HFF-Myc (cell line): ENCODE measurements around the gene SSTR5.

Experiments
- DNase-seq: peaks from one replicate; pipeline ENCODE4 v3.0.0-alpha.2; 2011; ENCODE audit warnings: low read depth; ENCODE audit errors: extremely low read depth
- H3K4me3 ChIP-seq: replicated peaks from 2 replicates; pipeline ENCODE4 v1.5.1; 2011; ENCODE audit warnings: low read depth, mild to moderate bottlenecking, control low read depth, low read length
- CTCF ChIP-seq: IDR thresholded peaks from 2 replicates; pipeline ENCODE4 v1.5.1; 2012; ENCODE audit warnings: mild to moderate bottlenecking, low read depth, low read length, control low read depth; ENCODE audit errors: missing control alignments

The SSTR5 gene

DNA sequence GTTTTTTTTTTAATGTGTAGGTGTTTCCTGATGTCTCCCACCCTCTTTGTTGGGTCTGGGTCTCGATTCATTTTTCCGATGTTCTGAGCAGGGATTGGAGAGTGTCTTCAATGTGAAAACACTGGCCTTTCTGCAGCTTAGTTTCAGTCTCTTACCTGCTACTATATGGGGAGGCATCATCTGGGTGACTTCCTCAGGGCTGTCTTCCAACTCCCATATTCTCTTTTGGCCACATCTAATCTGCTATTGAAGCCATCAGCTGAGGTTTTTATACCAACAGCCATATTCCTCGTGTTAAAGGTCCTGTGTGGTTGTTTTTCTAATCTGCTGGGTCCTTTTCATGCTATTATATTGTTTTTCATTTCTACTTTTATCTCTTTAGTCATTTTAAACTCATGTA lies 13.2 kb upstream of the SSTR5 start:
- H3K4me3 ChIP-seq = no peak overlapping the region
- no peak for TF ChIP-seq CTCF
- no peak for DNase-seq

DNA sequence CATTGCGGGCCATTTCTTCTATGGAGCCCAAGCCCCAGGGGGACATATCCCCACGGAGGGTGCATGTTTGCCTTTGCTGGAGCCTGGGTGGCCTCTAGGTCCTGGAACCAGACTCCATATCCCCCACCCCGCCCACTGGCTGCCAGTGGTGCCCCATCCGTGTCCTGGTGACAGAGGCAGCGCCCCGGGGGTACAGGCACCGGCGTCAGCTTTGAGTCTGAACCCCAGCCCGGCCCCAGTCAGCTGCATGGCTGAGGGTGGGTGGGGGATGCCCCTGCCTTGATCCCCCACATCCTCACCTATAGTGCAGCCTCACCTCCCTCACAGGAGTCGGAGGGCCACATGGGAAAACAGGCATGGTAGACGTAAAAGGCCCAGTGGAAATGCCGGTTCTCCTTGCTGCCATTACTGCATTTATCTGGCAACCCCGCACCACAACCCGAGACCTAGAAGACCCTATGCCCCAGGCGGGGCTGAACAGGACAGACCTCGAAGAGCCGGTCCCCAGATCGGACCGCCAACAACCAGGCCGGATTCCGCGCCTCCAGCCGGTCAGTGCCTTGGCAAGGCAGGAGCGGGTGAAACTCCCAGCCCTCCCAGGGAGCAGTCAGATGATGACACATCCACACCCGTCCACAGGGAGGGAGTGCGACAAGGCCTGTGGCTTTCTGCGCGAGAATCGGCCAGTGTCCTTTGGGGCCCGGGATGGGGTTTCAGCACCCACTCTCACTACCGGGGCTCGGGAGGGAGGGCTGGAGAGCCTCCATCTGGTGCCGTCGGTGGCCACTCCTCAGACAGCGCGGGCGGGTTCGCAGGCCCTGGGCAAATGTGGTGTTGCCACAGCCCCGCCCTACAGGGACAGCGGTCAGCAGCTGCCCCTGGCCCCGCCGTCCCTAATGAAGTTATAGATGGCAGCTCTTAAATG lies 11.9 kb upstream of the SSTR5 start:
- no peak for TF ChIP-seq CTCF
- H3K4me3 ChIP-seq = no peak overlapping the region
- DNase-seq = no peak

DNA sequence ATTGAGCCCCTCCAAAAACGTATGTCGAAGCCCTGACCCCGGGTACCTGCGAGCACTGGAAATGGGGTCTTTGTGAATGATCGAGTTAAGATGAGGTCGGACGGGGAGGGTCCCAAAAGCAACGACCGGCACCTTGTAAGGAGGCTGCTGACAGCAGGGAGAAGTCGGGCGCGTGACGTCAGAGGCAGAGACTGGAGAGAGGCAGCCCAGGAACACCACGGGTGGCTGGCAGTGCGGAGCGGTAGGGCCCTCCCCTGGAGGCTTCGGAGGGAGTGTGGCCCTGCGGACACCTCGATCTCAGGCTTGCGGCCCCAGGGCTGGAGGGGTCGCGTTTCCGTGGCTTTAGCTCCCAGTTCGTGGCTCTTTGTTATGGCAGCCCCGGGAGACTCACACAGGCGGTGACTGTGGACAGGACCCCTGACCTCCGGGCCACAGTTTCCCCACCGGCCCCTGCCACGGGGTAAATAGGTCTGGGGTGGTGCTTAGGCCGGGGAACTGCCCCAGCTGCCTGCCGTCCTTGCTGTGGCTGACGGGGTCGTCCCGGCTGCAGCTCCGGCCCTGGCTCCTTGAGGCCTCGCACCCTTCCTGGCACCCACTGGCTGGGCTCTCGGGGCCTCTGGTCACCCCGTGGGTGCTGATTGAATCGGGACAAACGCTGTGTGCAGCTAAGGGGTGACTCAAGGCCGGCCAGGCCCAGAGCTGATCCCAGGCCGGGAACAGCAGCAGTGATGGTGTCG lies 10.6 kb upstream of the SSTR5 start:
- no peak for TF ChIP-seq CTCF
- H3K4me3 ChIP-seq = no peak overlapping the region

DNA sequence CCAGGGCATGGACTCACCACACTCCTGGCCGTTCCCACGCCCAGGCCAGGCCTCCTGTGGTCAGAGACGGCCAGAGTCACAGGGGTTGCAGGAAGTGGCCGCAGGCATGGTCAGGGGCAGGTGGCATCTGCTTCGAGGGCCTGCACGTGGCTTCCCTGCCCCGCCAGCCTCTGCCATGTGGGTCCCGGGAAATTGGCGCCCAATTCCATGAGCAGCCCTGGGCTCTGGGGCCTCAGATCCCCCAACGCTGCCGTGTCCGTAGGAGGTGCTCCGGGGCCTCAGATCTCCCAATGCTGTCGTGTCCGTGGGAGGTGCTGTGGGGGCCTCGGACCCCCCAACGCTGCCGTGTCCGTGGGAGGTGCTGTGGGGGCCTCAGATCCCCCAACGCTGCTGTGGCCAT lies 9.7 kb upstream of the SSTR5 start:
- TF ChIP-seq CTCF = no peak
- no peak overlapping the region for H3K4me3 ChIP-seq
- no peak for DNase-seq

More for the DNA sequence above, 10.6 kb upstream of the SSTR5 start:
- DNase-seq = no peak

DNA sequence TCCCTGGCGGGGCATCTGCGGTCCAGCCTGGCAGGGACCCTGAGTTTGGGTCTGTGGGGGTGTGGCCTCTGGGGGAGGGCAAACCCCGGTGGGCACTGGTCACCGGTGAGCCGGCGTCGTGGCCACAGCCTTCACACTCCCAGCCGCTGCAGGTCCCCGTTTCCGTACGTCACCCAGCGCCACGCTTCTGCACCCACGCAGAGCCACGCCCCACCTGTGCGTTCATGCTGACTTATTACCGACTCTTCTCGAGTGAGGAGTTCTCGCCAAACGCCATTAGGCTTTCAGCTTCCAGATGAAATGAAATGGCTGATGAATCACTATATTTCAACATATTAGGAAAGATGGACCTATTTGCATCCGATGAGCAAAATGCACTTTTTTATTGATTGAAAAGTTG lies 8.8 kb upstream of the SSTR5 start:
- DNase-seq = no peak
- no peak overlapping the region for H3K4me3 ChIP-seq
- TF ChIP-seq CTCF = no peak

DNA sequence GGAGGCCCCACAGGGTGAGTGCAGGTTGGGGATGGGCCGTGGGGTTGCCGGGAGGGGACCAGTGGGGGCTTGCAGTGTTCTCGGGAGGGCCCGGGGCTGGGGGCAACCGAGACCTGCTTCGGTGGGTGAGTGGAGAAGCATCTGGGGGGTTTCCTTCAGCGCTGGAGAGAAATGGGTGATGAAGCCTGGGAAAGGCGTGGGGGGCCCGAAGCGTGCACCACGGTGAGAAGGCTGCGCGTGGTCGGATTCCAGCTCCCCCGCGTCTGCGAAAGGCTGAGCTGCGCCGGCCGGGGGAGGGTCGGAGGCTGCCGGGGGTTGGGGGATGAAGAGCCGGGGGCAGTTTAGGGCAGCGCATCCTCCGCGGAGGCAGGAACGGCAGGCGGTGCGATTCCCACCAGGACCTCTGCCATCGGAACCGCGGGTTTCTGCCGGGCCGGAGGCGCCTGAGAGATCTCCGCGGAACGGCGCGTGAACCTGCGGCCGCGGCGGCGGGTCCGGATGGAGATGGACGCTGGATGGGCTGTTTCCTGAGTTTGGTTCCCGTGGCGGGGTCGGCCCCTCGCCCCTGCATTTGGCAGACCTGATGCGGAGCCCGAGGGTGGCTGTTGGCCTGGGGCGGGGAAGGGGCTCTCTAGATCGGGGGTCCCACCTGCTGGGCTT lies 6.9 kb upstream of the SSTR5 start:
- no peak for TF ChIP-seq CTCF
- H3K4me3 ChIP-seq = no peak overlapping the region
- DNase-seq = no peak
